RCC 7860 (cell line): ENCODE results near the gene CTNND2.

Experiments
- DNase-seq: peaks from one replicate; pipeline ENCODE4 v3.0.0-alpha.2; 2015; ENCODE audit warnings: low spot score
- FAIRE-seq: peaks from 2 replicates; lab custom pipeline; 2012; peaks lifted over from hg19 to GRCh38; lab: Jason Lieb, UNC

CTNND2 gene

DNA sequence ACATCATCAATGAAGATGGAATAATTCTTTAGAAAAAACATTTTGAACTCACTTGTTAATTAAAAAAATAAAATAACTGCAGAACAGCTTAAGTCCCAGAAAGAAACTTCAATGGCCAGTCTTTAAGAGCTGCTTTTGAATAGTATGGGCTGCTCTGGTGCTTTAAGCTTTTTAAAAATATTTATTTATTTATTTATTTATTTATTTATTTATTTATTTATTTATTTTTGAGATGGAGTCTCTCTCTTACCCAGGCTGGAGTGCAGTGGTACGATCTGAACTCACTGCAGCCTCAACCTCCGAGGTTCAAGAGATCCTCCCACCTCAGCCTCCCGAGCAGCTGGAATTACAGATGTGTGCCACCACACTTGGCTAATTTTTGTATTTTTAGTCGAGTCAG, 626.9 kb downstream of the CTNND2 start:
- FAIRE-seq: no peak
- DNase-seq: no peak

GRCh38 chr5:11273180-11273903, 630.9 kb downstream of the CTNND2 start:
- DNase-seq (no peak), FAIRE-seq (no peak)

- DNase-seq (no peak), FAIRE-seq (no peak)
These were observed 634.7 kb downstream of the CTNND2 start for GRCh38 chr5:11269515-11269914.

DNA sequence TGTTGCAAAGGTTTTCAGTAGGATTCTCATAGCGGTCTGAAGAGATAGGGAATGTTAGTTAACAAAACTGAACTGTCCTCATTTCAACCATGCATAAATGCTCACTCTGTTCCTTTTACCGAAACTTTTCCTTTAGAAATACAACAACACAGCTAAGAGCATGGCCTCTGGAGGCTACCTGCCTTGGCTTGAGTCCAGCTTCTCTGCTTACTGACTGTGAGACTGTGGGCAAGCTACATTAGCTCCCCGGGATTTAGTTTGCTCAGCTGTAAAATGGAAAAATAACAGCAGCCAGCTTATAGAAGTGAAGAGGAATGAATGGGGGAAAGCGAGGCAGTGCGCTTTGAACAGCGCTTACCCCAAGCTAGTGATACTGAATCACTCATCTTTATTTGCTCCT, 635.4 kb downstream of the CTNND2 start:
- FAIRE-seq: no peak
- DNase-seq: no peak

GRCh38 chr5:11266331-11266730, 637.9 kb downstream of the CTNND2 start:
- no peak for DNase-seq
- no peak for FAIRE-seq

- DNase-seq (no peak), FAIRE-seq (no peak)
These were observed 643.0 kb downstream of the CTNND2 start for GRCh38 chr5:11261241-11261640.

DNA sequence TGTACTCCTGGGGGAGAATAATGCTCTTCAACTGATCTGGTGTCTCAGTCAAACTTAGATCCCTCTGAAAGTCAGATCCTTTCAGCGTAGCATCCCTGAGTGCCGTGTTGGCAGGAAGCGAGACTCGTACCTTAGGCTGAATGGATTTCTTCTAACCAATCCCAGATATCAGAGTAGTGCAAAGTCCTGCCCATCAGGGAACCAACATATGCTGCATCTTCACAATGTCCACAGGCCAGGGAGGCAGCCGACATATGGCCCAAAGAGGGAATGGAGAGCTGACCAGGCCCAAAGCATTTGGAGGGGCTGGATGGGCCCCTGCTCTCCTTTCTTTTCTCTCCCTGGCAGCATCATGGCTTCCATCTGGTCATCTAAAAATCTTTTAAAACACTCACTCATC, 646.2 kb downstream of the CTNND2 start:
- DNase-seq: no peak
- no peak for FAIRE-seq

GRCh38 chr5:11252523-11252922, 651.7 kb downstream of the CTNND2 start:
- no peak for FAIRE-seq
- DNase-seq: no peak

- DNase-seq (no peak), FAIRE-seq (no peak)
These were observed 652.2 kb downstream of the CTNND2 start for GRCh38 chr5:11252075-11252474.

- FAIRE-seq (no peak), DNase-seq (no peak)
These were observed 653.0 kb downstream of the CTNND2 start for GRCh38 chr5:11251247-11251646.

GRCh38 chr5:11248966-11249365, 655.3 kb downstream of the CTNND2 start:
- DNase-seq: no peak
- no peak for FAIRE-seq

- no peak for FAIRE-seq
These were observed 657.0 kb downstream of the CTNND2 start for GRCh38 chr5:11247224-11247623.

GRCh38 chr5:11240293-11241190, 663.7 kb downstream of the CTNND2 start:
- FAIRE-seq: no peak
- no peak for DNase-seq

More at GRCh38 chr5:11247224-11247623, 657.0 kb downstream of the CTNND2 start:
- DNase-seq: no peak

- no peak for FAIRE-seq
- no peak for DNase-seq
These were observed 664.8 kb downstream of the CTNND2 start for GRCh38 chr5:11239261-11240015.

DNA sequence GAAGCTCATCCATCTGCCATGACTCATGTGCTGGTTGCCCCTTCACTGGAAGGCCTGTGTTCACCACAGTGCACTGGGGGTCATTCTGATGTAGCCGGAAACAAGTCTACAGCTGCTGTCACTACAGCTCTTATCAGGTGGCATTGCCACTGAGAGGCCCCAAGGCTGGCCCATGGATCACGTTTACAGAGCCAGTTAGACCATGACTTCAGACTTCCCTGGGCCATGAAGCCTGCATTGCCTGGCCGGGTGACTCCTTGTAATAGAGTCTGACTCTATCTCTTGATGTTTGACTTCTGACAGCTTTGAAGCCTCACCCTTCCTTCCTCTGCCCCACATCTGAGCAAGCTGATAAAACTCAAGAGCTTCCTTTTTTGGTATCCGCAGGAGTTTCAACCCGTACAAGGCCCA, 669.7 kb downstream of the CTNND2 start:
- FAIRE-seq (no peak), DNase-seq (no peak)

DNA sequence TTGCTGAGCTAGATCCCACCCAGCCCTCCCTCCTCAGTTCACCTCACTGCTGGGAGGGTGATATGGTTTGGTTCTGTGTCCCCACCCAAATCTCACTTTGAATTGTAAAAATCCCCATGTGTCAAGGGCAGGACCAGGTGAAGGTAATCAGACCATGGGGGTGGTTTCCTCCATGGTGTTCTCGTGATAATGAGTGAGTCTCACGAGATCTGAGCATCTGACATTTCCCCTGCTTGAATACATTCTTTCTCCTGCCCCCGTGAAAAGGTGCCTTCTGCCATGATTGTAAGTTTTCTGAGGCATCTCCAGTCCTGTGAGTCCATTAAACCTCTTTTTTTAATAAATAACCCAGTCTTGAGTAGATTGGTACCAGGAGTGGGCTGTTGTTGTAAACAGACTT, 673.4 kb downstream of the CTNND2 start:
- DNase-seq: no peak
- FAIRE-seq: no peak

- FAIRE-seq (no peak), DNase-seq (no peak)
These were observed 677.2 kb downstream of the CTNND2 start for GRCh38 chr5:11227064-11227463.

DNA sequence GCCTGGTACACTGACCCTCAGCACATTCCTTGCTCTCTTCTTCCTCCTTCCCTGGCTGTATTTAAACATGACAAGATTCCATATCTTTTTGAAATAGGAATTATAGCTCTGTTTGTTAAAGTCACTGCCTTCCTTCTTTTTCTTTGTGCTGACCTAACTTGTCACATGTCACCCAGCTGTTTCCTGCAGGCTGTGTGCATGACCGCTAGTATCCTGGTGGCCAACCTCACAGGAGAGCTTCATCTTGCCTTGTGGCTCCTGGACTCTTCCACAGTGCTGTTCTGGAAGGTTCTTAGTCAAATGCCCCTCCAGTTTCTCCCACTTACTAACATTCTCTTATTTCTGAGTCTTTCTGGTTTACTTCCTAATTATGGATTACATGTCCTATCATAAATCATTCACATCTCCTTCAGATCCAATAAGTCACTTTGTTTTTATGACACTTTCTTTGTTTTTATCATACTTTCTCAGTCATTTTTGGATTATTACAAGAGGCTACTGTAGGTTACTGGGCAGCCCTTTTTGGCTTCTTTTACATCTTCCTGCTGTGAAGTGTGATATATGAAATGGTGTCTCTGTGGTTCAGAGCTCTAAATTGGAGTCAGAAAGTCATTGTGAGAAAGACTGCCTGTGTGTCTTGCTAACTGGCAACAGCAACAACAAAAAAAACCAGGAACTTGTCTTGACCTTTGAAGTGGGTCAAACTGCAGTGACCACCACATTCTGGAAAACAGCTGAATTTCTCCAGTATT, 679.6 kb downstream of the CTNND2 start:
- FAIRE-seq (no peak), DNase-seq (no peak)

- FAIRE-seq: no peak
These were observed 682.1 kb downstream of the CTNND2 start for GRCh38 chr5:11222169-11222568.

DNA sequence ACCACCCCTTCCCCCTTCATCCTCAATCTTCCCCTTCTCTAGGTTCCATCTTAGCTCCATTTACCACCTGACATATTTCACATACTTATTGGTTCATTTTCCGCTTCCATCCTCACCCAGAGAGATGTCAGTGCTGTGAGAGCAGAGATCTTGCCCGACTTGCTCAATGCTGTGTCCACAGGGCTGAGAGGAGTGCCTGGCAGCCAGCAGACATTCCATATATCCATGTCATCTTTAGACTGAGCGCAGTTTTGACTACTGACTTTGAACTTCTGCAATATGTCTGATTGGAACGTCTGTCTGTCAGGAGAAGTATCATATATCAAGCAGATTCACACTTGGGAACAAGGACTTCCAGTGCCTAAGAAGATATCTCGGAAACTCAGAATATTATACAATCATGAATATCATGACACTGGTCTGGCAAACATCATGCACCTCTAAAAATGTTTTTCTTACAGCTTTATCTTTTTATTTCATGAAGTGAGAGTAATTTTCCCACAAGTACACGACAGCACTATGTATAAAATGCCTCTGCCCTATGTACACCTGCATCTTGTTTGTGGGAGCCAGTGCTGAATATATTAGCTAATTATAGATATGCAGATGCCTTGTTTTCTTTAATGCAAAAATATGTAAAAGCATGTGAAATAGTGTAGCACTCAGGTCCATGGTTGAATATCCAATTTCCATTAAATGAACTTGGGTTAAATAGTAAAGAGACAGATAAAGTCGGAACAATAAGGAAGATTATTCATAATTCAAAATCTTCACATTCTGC, 689.2 kb downstream of the CTNND2 start:
- FAIRE-seq (no peak), DNase-seq (no peak)

More at GRCh38 chr5:11222169-11222568, 682.1 kb downstream of the CTNND2 start:
- DNase-seq: no peak
